NT2/D1 (cell line): ENCODE data around the gene SCD.

Experiments
- SUZ12 ChIP-seq: IDR thresholded peaks from 2 replicates; pipeline ENCODE4 v1.6.1; 2011; ENCODE audit not compliant: insufficient read length, insufficient read depth; ENCODE audit errors: extremely low read depth
- YY1 ChIP-seq: IDR thresholded peaks from 2 replicates; pipeline ENCODE4 v1.6.1; 2011; ENCODE audit not compliant: insufficient read length, insufficient read depth
- ZNF274 ChIP-seq: IDR thresholded peaks from 2 replicates; pipeline ENCODE4 v1.6.1; 2011; ENCODE audit warnings: mild to moderate bottlenecking, low read depth, low read length

GRCh38 chr10:100403734-100404133 lies 56.7 kb downstream of the SCD start:
- TF ChIP-seq ZNF274 (no peak), SUZ12 (no peak), YY1 (no peak)
